H9 (cell line): Measurements from ENCODE around the gene GNAI1. TPM values are rescaled to one million over a fixed set of nuclear protein-coding genes. Genes with fewer than 3 reads are reported as not detected.

ENCODE experiments used
- DNase-seq: peaks from one replicate; pipeline ENCODE4 v3.0.0-alpha.2; 2017
- H2AFZ ChIP-seq: one replicate; pipeline ENCODE4 v1.6.1; 2013; ENCODE audit warnings: mild to moderate bottlenecking, low read length, control low read depth, moderate library complexity
- H2AK5ac ChIP-seq: 2 replicates; pipeline ENCODE4 v1.6.1; 2013; ENCODE audit warnings: low read length, control low read depth, mixed read lengths; ENCODE audit not compliant: insufficient read length
- H2BK120ac ChIP-seq: one replicate; pipeline ENCODE4 v1.6.1; 2013; ENCODE audit warnings: low read depth, mild to moderate bottlenecking, low read length, control low read depth, inconsistent platforms; ENCODE audit not compliant: poor library complexity, severe bottlenecking
- H2BK12ac ChIP-seq: 2 replicates; pipeline ENCODE4 v1.6.1; 2013; ENCODE audit warnings: low read length, control low read depth, mixed read lengths, low read depth; ENCODE audit not compliant: insufficient read length
- H2BK15ac ChIP-seq: 2 replicates; pipeline ENCODE4 v1.6.1; 2013; ENCODE audit warnings: low read depth, low read length, control low read depth
- H2BK20ac ChIP-seq: one replicate; pipeline ENCODE4 v1.6.1; 2013; ENCODE audit warnings: low read depth, mild to moderate bottlenecking, low read length, control low read depth, inconsistent platforms; ENCODE audit not compliant: poor library complexity, severe bottlenecking
- H2BK5ac ChIP-seq: 2 replicates; pipeline ENCODE4 v1.6.1; 2013; ENCODE audit warnings: low read length, control low read depth, mixed read lengths; ENCODE audit not compliant: insufficient read length
- H3K14ac ChIP-seq: 2 replicates; pipeline ENCODE4 v1.6.1; 2013; ENCODE audit warnings: low read length, control low read depth; ENCODE audit not compliant: insufficient read depth
- H3K18ac ChIP-seq: 2 replicates; pipeline ENCODE4 v1.6.1; 2013; ENCODE audit warnings: low read depth, mild to moderate bottlenecking, mixed read lengths, low read length, control low read depth; ENCODE audit not compliant: insufficient read length
- H3K23ac ChIP-seq: 2 replicates; pipeline ENCODE4 v1.6.1; 2013; ENCODE audit warnings: low read length, control low read depth, mixed read lengths, low read depth; ENCODE audit not compliant: insufficient read length
- H3K23me2 ChIP-seq: 2 replicates; pipeline ENCODE4 v1.6.1; 2013; ENCODE audit warnings: low read depth, mild to moderate bottlenecking, mixed read lengths, low read length, control low read depth; ENCODE audit not compliant: insufficient read length, poor library complexity, severe bottlenecking
- H3K27ac ChIP-seq: 2 replicates; pipeline ENCODE4 v1.5.1; 2013; ENCODE audit warnings: low read length, control low read depth, mixed read lengths, low read depth; ENCODE audit not compliant: insufficient read length
- H3K27me3 ChIP-seq: 2 replicates; pipeline ENCODE4 v1.6.1; 2013; ENCODE audit warnings: low read length, control low read depth, inconsistent platforms; ENCODE audit not compliant: insufficient read depth
- H3K4ac ChIP-seq: 2 replicates; pipeline ENCODE4 v1.6.1; 2013; ENCODE audit warnings: low read depth, mild to moderate bottlenecking, control low read depth, inconsistent platforms, low read length, moderate library complexity
- H3K4me1 ChIP-seq: 2 replicates; pipeline ENCODE4 v1.6.1; 2013; ENCODE audit warnings: low read length, control low read depth, inconsistent platforms; ENCODE audit not compliant: insufficient read depth
- H3K4me2 ChIP-seq: 2 replicates; pipeline ENCODE4 v1.6.1; 2013; ENCODE audit warnings: low read length, control low read depth, mixed read lengths; ENCODE audit not compliant: insufficient read length, insufficient read depth
- H3K56ac ChIP-seq: 2 replicates; pipeline ENCODE4 v1.6.1; 2013; ENCODE audit warnings: low read depth, mild to moderate bottlenecking, mixed read lengths, low read length, control low read depth; ENCODE audit not compliant: insufficient read length
- H3K79me1 ChIP-seq: 2 replicates; pipeline ENCODE4 v1.6.1; 2013; ENCODE audit warnings: low read depth, mild to moderate bottlenecking, moderate library complexity, low read length, control low read depth, inconsistent platforms; ENCODE audit not compliant: insufficient read depth, poor library complexity, severe bottlenecking
- H3K79me2 ChIP-seq: 2 replicates; pipeline ENCODE4 v1.6.1; 2013; ENCODE audit warnings: low read length, control low read depth, inconsistent platforms; ENCODE audit not compliant: insufficient read depth
- H3K9ac ChIP-seq: 2 replicates; pipeline ENCODE4 v1.6.1; 2013; ENCODE audit warnings: low read length, control low read depth, mixed read lengths; ENCODE audit not compliant: insufficient read length; ENCODE audit errors: extremely low read depth
- H3K9me3 ChIP-seq: one replicate; pipeline ENCODE4 v1.6.1; 2013; ENCODE audit warnings: low read depth, low read length, inconsistent platforms; ENCODE audit not compliant: control insufficient read depth
- H3T11ph ChIP-seq: one replicate; pipeline ENCODE4 v1.6.1; 2013; ENCODE audit warnings: mild to moderate bottlenecking, low read length, control low read depth, inconsistent platforms
- H4K20me1 ChIP-seq: one replicate; pipeline ENCODE4 v1.6.1; 2013; ENCODE audit not compliant: control insufficient read depth, insufficient read length, insufficient read depth
- H4K5ac ChIP-seq: 2 replicates; pipeline ENCODE4 v1.6.1; 2013; ENCODE audit warnings: low read depth, mild to moderate bottlenecking, mixed read lengths, low read length, control low read depth; ENCODE audit not compliant: insufficient read length
- H4K8ac ChIP-seq: replicated peaks from 2 replicates; pipeline ENCODE4 v1.6.1; 2013; ENCODE audit warnings: low read length, control low read depth, mixed read lengths, low read depth; ENCODE audit not compliant: insufficient read length
- H4K91ac ChIP-seq: 2 replicates; pipeline ENCODE4 v1.6.1; 2013; ENCODE audit warnings: low read depth, mild to moderate bottlenecking, moderate library complexity, mixed read lengths, low read length, control low read depth; ENCODE audit not compliant: insufficient read length
- H3K27ac Mint-ChIP-seq, 3 experiments: 2 replicates in 2 of 3; 3 replicates in 1 of 3; pipeline ENCODE4 v1.8.0; 2020 to 2021; ENCODE audit warnings: mixed read lengths in 3 of 3, mild to moderate bottlenecking in 1 of 3, moderate library complexity in 1 of 3
- H3K27me3 Mint-ChIP-seq: 2 replicates; pipeline ENCODE4 v1.8.0; 2021; ENCODE audit warnings: low read depth, mild to moderate bottlenecking, moderate library complexity, mixed read lengths
- H3K36me3 Mint-ChIP-seq, 3 experiments: 2 replicates in 2 of 3; 3 replicates in 1 of 3; pipeline ENCODE4 v1.8.0; 2020 to 2021; ENCODE audit warnings: low read depth in 3 of 3, mixed read lengths in 3 of 3; ENCODE audit not compliant: insufficient read depth in 1 of 3
- H3K4me1 Mint-ChIP-seq, 2 experiments: 2 replicates each; pipeline ENCODE4 v1.8.0; 2020; ENCODE audit warnings: mixed read lengths in 2 of 2
- H3K4me3 Mint-ChIP-seq, 2 experiments: 2 replicates in 1 of 2; 3 replicates in 1 of 2; pipeline ENCODE4 v1.8.0; 2020 to 2021; ENCODE audit warnings: mild to moderate bottlenecking in 2 of 2, mixed read lengths in 2 of 2, moderate library complexity in 1 of 2
- H3K9me3 Mint-ChIP-seq, 2 experiments: 2 replicates in 1 of 2; 3 replicates in 1 of 2; pipeline ENCODE4 v1.8.0; 2020; ENCODE audit warnings: mild to moderate bottlenecking in 2 of 2, mixed read lengths in 2 of 2, moderate library complexity in 1 of 2
- CTCF ChIP-seq: fragments of 200-600 bp; sonication (generic); conservative IDR thresholded peaks from 3 replicates; pipeline ENCODE4 v1.8.0; 2021; ENCODE audit warnings: antibody characterized with exemption, mild to moderate bottlenecking
- WGBS: extraction: QIAGEN DNeasy Blood & Tissue Kit; methylation state at CpG from one replicate; pipeline ENCODE4 v1.1.7; 2013; ENCODE audit warnings: missing lambda C conversion rate, low lambda C conversion rate, mixed read lengths; ENCODE audit not compliant: insufficient read length; ENCODE audit errors: extremely low coverage; 5-methylcytosine and 5-hydroxymethylcytosine counted together
- total RNA-seq: library from RNA; stranded (reverse); gene quantifications from 2 replicates; pipeline ENCODE4 v1.2.1, GENCODE V29; 2021

GNAI1 gene
- total RNA-seq, 1 experiment from 2014 or later = 14.1 TPM

- no peaks in the 10 kb centered on the region for H3K27me3 Mint-ChIP-seq
- Histone ChIP-seq H3K27me3 (no peaks in the 10 kb centered on the region), H3K4ac (no peak overlapping the region), H2BK5ac (no peak overlapping the region), H2AFZ (no peak overlapping the region), H2BK120ac (no peak overlapping the region), H3K18ac (no peak overlapping the region), H4K8ac (no peak overlapping the region), H4K5ac (no peak overlapping the region), H3K56ac (no peak overlapping the region), H3K27ac (no peak overlapping the region), H4K91ac (no peak overlapping the region), H3K4me1 (no peaks in the 10 kb centered on the region), H2BK15ac (no peak overlapping the region), H3K4me2 (no peak overlapping the region), H3K79me1 (no peaks in the 10 kb centered on the region), H3K23me2 (no peaks in the 10 kb centered on the region), H3K79me2 (no peaks in the 10 kb centered on the region), H3K14ac (no peak overlapping the region), H3K23ac (no peak overlapping the region), H2AK5ac (no peak overlapping the region), H3K9me3 (no peaks in the 10 kb centered on the region), H2BK20ac (no peak overlapping the region), H2BK12ac (no peak overlapping the region), H3T11ph (no peak overlapping the region), H4K20me1 (no peaks in the 10 kb centered on the region), H3K9ac (no peak overlapping the region)
- peaks cover 0 to 24% (median 20%) of the 10 kb centered on the region in 3 experiments; a peak in 5 of 7 replicates for H3K36me3 Mint-ChIP-seq
- no CpG with 5 or more reads among the region's 4 CpGs for WGBS
- no peak for DNase-seq
- no peak overlapping the region for H3K27ac Mint-ChIP-seq
- no peak for TF ChIP-seq CTCF
- no peaks in the 10 kb centered on the region for H3K4me1 Mint-ChIP-seq
- H3K4me3 Mint-ChIP-seq = no peak overlapping the region
- no peaks in the 10 kb centered on the region for H3K9me3 Mint-ChIP-seq
Measured at GRCh38 chr7:80213814-80214213, 79.2 kb downstream of the GNAI1 start.
